GM06990 (cell line): Measurements from ENCODE around the gene TMEM170A.

Experiments used
- DNase-seq: peaks from one replicate; pipeline ENCODE4 v3.0.0-alpha.2; 2011; ENCODE audit not compliant: insufficient read length; ENCODE audit errors: extremely low read depth
- H3K27me3 ChIP-seq: replicated peaks from 2 replicates; pipeline ENCODE4 v1.6.0; 2011; ENCODE audit warnings: low read length; ENCODE audit not compliant: control insufficient read depth, insufficient read depth
- H3K36me3 ChIP-seq: 2 replicates; pipeline ENCODE4 v1.5.1; 2011; ENCODE audit warnings: low read length; ENCODE audit not compliant: control insufficient read depth, insufficient read depth
- H3K4me3 ChIP-seq: replicated peaks from 2 replicates; pipeline ENCODE4 v1.5.1; 2011; ENCODE audit warnings: low read depth, mild to moderate bottlenecking, control low read depth, low read length
- CTCF ChIP-seq: IDR thresholded peaks from 2 replicates; pipeline ENCODE4 v1.5.1; 2011; ENCODE audit warnings: low read length, control low read depth, mild to moderate bottlenecking, inconsistent platforms; ENCODE audit not compliant: insufficient read depth, poor library complexity, severe bottlenecking

TMEM170A gene

GRCh38 chr16:75420987-75421819 lies 43.3 kb downstream of the TMEM170A start:
- no peaks in the 10 kb centered on the region; the same call in 1 of the 2 replicates for H3K36me3 ChIP-seq
- no peak overlapping the region for H3K4me3 ChIP-seq
- no peaks in the 10 kb centered on the region for H3K27me3 ChIP-seq
- DNase-seq, result no peak
- no peak for TF ChIP-seq CTCF

GRCh38 chr16:75416904-75417565 lies 47.5 kb downstream of the TMEM170A start:
- Histone ChIP-seq H3K27me3 (no peaks in the 10 kb centered on the region), H3K36me3 (peaks cover 2% of the 10 kb centered on the region)

GRCh38 chr16:75415169-75415905 lies 49.2 kb downstream of the TMEM170A start:
- H3K27me3 ChIP-seq, result no peaks in the 10 kb centered on the region
- peaks cover 2% of the 10 kb centered on the region for H3K36me3 ChIP-seq
- TF ChIP-seq CTCF, result no peak
- no peak overlapping the region for H3K4me3 ChIP-seq
- no peak for DNase-seq

More at GRCh38 chr16:75416904-75417565, 47.5 kb downstream of the TMEM170A start:
- no peak for TF ChIP-seq CTCF
- no peak for DNase-seq
- no peak overlapping the region for H3K4me3 ChIP-seq

- DNase-seq, result no peak
- no peaks in the 10 kb centered on the region for H3K27me3 ChIP-seq
- H3K4me3 ChIP-seq, result no peak overlapping the region
- TF ChIP-seq CTCF, result no peak
- H3K36me3 ChIP-seq, result peaks cover 2% of the 10 kb centered on the region
These were observed 50.5 kb downstream of the TMEM170A start for GRCh38 chr16:75413951-75414350.

GRCh38 chr16:75406943-75407342 lies 57.5 kb downstream of the TMEM170A start:
- no peaks in the 10 kb centered on the region for H3K36me3 ChIP-seq
- no peaks in the 10 kb centered on the region for H3K27me3 ChIP-seq
- DNase-seq, result no peak
- TF ChIP-seq CTCF, result no peak
- no peak overlapping the region for H3K4me3 ChIP-seq
